ENCODE data around the gene DLG2.

DNA sequence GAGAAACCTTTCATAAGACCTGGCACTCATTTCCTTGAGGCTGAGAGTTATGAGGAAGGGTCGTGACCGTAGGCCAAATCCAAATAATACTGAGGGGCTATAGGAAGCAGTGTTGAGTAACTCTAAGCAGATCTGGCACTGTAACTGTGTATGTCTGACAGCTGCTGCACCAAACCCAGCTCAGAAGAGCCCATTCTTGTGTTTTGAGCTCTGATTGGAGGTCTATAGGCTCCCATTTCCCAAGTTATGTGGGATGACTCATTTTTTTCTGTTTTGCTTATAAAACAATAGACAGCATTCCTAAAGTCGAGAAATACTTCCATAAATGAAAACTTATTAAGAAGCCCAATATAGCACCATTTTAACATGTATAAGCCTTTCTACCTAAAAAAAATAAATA, 645.8 kb downstream of the DLG2 start:
- TF ChIP-seq CTCF (IDR thresholded peaks at IDR 0.05) (no peak), ZFX (IDR thresholded peaks at IDR 0.05; ENCODE audit: borderline replicate concordance) (no peak)

Data from 22Rv1 (cell line).